ENCODE results near the gene ATRNL1.

DNA sequence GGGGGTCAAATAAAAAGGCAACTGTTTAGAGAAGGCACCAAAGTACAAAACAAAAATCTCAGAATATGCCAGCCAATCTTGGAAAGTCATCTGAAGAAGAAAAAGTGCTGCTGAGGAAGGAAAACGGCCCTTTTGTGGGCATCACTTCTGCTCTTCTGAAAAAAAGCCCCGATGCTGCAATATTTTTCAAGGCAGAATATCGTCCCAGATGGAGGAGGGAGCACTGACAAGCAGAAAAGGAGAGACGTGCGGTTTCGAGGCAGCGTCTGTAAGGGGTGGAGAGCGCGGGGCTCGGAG is 959 bp upstream of the ATRNL1 start:
- no peak for TF ChIP-seq EZH2 (IDR thresholded peaks at IDR 0.05; ENCODE audit: low read depth, low read length, severe bottlenecking)
- TF ChIP-seq CHD1 (IDR thresholded peaks at IDR 0.05; ENCODE audit: low read depth, low read length) = no peak
- TF ChIP-seq TBP (IDR thresholded peaks at IDR 0.05; ENCODE audit: low read depth, low read length) = no peak
- TF ChIP-seq, protein P1, sequence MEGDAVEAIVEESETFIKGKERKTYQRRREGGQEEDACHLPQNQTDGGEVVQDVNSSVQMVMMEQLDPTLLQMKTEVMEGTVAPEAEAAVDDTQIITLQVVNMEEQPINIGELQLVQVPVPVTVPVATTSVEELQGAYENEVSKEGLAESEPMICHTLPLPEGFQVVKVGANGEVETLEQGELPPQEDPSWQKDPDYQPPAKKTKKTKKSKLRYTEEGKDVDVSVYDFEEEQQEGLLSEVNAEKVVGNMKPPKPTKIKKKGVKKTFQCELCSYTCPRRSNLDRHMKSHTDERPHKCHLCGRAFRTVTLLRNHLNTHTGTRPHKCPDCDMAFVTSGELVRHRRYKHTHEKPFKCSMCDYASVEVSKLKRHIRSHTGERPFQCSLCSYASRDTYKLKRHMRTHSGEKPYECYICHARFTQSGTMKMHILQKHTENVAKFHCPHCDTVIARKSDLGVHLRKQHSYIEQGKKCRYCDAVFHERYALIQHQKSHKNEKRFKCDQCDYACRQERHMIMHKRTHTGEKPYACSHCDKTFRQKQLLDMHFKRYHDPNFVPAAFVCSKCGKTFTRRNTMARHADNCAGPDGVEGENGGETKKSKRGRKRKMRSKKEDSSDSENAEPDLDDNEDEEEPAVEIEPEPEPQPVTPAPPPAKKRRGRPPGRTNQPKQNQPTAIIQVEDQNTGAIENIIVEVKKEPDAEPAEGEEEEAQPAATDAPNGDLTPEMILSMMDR (IDR thresholded peaks at IDR 0.05; ENCODE audit: control extremely low read depth in 1 of 3, insufficient read depth in 1 of 3, low read depth in 1 of 3, low read length in 3 of 3) = no peak
- TF ChIP-seq ZNF274 (IDR thresholded peaks at IDR 0.05; ENCODE audit: borderline replicate concordance, extremely low read depth, low read length) = no peak
- TF ChIP-seq EP300 (IDR thresholded peaks at IDR 0.05; ENCODE audit: borderline replicate concordance in 1 of 2, low read depth in 2 of 2, low read length in 2 of 2) = no peak
- no peak for TF ChIP-seq GTF2F1 (IDR thresholded peaks at IDR 0.05; ENCODE audit: borderline replicate concordance, low read depth, low read length)

All from H1 (cell line).